ENCODE data around the gene C12orf56. TPM values are rescaled to one million over a fixed set of nuclear protein-coding genes. Genes with fewer than 3 reads are reported as not detected.

The C12orf56 gene
- total and polyA plus RNA-seq, 9 of the 15 experiments (the other 6 are each of a cell fraction or from before 2014, with no cell fraction given), result 0.40 to 4.8 (median 1.2) TPM

GRCh38 chr12:64325055-64325454, 65.5 kb downstream of the C12orf56 start (continued):
- TF ChIP-seq CHD7 (IDR thresholded peaks at IDR 0.05; ENCODE audit: low read depth, low read length) (no peak), TFAM (CRISPR knock-in tag; conservative IDR thresholded peaks at IDR 0.05) (no peak)

Data from K562 (cell line).